GM21717 (cell line): ENCODE data around the gene DCX.

Source experiments
- ATAC-seq: cut with Tn5 transposase; IDR thresholded peaks from one replicate; pipeline ENCODE4 v1.9.1; 2021; ENCODE audit warnings: mild to moderate bottlenecking, moderate library complexity; ENCODE audit not compliant: unreplicated experiment

The DCX gene

GRCh38 chrX:111411983-111412382 lies at the start of gene DCX:
Gene DCX (minus strand): TSS chrX:111412192. CDS start chrX:111410398, 1,794 bp downstream.
- no peak for ATAC-seq

GRCh38 chrX:111460607-111461006 lies 48.6 kb upstream of the DCX start:
- no peak for ATAC-seq

- ATAC-seq, result peak; percentile 72
Measured at GRCh38 chrX:111447298-111447697, 35.3 kb upstream of the DCX start.

GRCh38 chrX:111445485-111445884 lies 33.5 kb upstream of the DCX start:
- ATAC-seq, result no peak

- ATAC-seq, result no peak
Measured at GRCh38 chrX:111444881-111445280, 32.9 kb upstream of the DCX start.

GRCh38 chrX:111443946-111444345 lies 32.0 kb upstream of the DCX start:
- no peak for ATAC-seq

GRCh38 chrX:111442791-111443190 lies 30.8 kb upstream of the DCX start:
- ATAC-seq, result no peak

GRCh38 chrX:111435469-111435868 lies 23.5 kb upstream of the DCX start:
- ATAC-seq, result no peak

- no peak for ATAC-seq
Measured at GRCh38 chrX:111431001-111431400, 19.0 kb upstream of the DCX start.

- no peak for ATAC-seq
Measured at GRCh38 chrX:111411557-111411956, 435 bp downstream of the DCX start.

- no peak for ATAC-seq
Measured at GRCh38 chrX:111410590-111411078, 1.4 kb downstream of the DCX start.

GRCh38 chrX:111409326-111409725 lies 2.7 kb downstream of the DCX start:
- ATAC-seq, result no peak

GRCh38 chrX:111407948-111408347 lies 4.0 kb downstream of the DCX start:
- ATAC-seq, result no peak

- no peak for ATAC-seq
Measured at GRCh38 chrX:111402344-111402743, 9.6 kb downstream of the DCX start.

GRCh38 chrX:111395149-111395548 lies 16.8 kb downstream of the DCX start:
- no peak for ATAC-seq

- ATAC-seq, result no peak
Measured at GRCh38 chrX:111394569-111394968, 17.4 kb downstream of the DCX start.

- ATAC-seq, result no peak
Measured at GRCh38 chrX:111387470-111388070, 24.4 kb downstream of the DCX start.

- no peak for ATAC-seq
Measured at GRCh38 chrX:111386615-111387233, 25.3 kb downstream of the DCX start.

GRCh38 chrX:111386077-111386476 lies 25.9 kb downstream of the DCX start:
- no peak for ATAC-seq

GRCh38 chrX:111382277-111382676 lies 29.7 kb downstream of the DCX start:
- ATAC-seq, result no peak

GRCh38 chrX:111376897-111377578 lies 35.0 kb downstream of the DCX start:
- ATAC-seq, result no peak

- ATAC-seq, result no peak
Measured at GRCh38 chrX:111376486-111376885, 35.5 kb downstream of the DCX start.
